ENCODE measurements around the gene IQCM. TPM values are rescaled to one million over a fixed set of nuclear protein-coding genes. Genes with fewer than 3 reads are reported as not detected.

The IQCM gene
- total RNA-seq, 3 donors from 2014 or later, result not detected

- Histone ChIP-seq H3K27me3 (no peaks in the 10 kb centered on the region), H3K9me3 (peaks cover 8% of the 10 kb centered on the region in 2 donors), H3K27ac (no peak overlapping the region), H3K36me3 (no peaks in the 10 kb centered on the region), H3K4me1 (no peaks in the 10 kb centered on the region), H3K4me3 (no peak overlapping the region)
- no peak for DNase-seq (ENCODE audit: low spot score in 2 of 2)
- intact Hi-C loops (cut with DNase I; ENCODE audit: low total_unique reads), result no loop called here
- TF ChIP-seq CTCF (IDR thresholded peaks at IDR 0.05), result no peak
- no peak for TF ChIP-seq POLR2A (IDR thresholded peaks at IDR 0.05)
- TF ChIP-seq POLR2AphosphoS5 (IDR thresholded peaks at IDR 0.05), result no peak
Measured at GRCh38 chr4:149718500-149718899, 97.1 kb downstream of the IQCM start.

GRCh38 chr4:149716728-149717127, 98.9 kb downstream of the IQCM start:
- intact Hi-C loops (cut with DNase I; ENCODE audit: low total_unique reads), result no loop called here
- Histone ChIP-seq H3K27me3 (no peaks in the 10 kb centered on the region), H3K4me3 (no peak overlapping the region), H3K36me3 (no peaks in the 10 kb centered on the region), H3K27ac (no peak overlapping the region), H3K9me3 (peaks cover 8% of the 10 kb centered on the region in 2 donors), H3K4me1 (no peaks in the 10 kb centered on the region)
- TF ChIP-seq POLR2AphosphoS5 (IDR thresholded peaks at IDR 0.05) (no peak), CTCF (IDR thresholded peaks at IDR 0.05) (no peak), POLR2A (IDR thresholded peaks at IDR 0.05) (no peak)
- DNase-seq (ENCODE audit: low spot score in 2 of 2), result no peak

GRCh38 chr4:149715822-149716585, 99.6 kb downstream of the IQCM start:
- intact Hi-C loops (cut with DNase I; ENCODE audit: low total_unique reads), result no loop called here
- TF ChIP-seq POLR2AphosphoS5 (IDR thresholded peaks at IDR 0.05) (no peak), CTCF (IDR thresholded peaks at IDR 0.05) (no peak), POLR2A (IDR thresholded peaks at IDR 0.05) (no peak)
- no peak overlapping the region for H3K27ac ChIP-seq

DNA sequence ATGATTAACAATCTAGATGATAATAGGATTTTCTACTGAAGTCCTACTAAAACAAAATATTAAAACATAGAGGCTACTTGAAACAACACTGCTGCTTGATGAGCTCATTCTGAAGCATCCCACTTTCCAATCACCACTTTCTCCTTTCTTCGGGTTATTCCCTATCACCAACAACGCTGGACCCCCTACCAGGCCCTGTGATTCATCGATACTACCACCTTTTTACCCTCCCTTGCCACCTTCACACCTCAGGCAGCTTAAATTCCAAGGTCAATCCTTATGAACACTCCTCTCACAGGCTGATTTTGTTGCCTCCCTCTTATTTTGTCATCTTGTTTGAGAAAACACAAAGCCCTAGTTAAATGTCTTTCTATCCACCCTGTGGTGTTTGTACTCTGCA, 102.6 kb downstream of the IQCM start:
- H3K9me3 ChIP-seq, result peaks cover 8% of the 10 kb centered on the region in 2 donors
- no peak overlapping the region for H3K4me3 ChIP-seq
- no peaks in the 10 kb centered on the region for H3K4me1 ChIP-seq
- no peak for DNase-seq (ENCODE audit: low spot score in 2 of 2)
- H3K36me3 ChIP-seq, result no peaks in the 10 kb centered on the region
- H3K27ac ChIP-seq, result no peak overlapping the region
- intact Hi-C loops (cut with DNase I; ENCODE audit: low total_unique reads), result no loop called here
- no peak for TF ChIP-seq POLR2A (IDR thresholded peaks at IDR 0.05)
- TF ChIP-seq POLR2AphosphoS5 (IDR thresholded peaks at IDR 0.05), result no peak
- no peaks in the 10 kb centered on the region for H3K27me3 ChIP-seq

More at GRCh38 chr4:149715822-149716585, 99.6 kb downstream of the IQCM start:
- no peaks in the 10 kb centered on the region for H3K4me1 ChIP-seq
- H3K27me3 ChIP-seq, result no peaks in the 10 kb centered on the region
- DNase-seq (ENCODE audit: low spot score in 2 of 2), result no peak
- H3K9me3 ChIP-seq, result peaks cover 8% of the 10 kb centered on the region in 2 donors
- H3K4me3 ChIP-seq, result no peak overlapping the region
- H3K36me3 ChIP-seq, result no peaks in the 10 kb centered on the region

GRCh38 chr4:149711593-149712365, 103.9 kb downstream of the IQCM start:
- DNase-seq (ENCODE audit: low spot score in 2 of 2), result no peak
- Histone ChIP-seq H3K4me1 (no peaks in the 10 kb centered on the region), H3K4me3 (no peak overlapping the region), H3K36me3 (no peaks in the 10 kb centered on the region), H3K9me3 (peaks cover 8% of the 10 kb centered on the region in 2 donors), H3K27me3 (no peaks in the 10 kb centered on the region), H3K27ac (no peak overlapping the region)
- TF ChIP-seq CTCF (IDR thresholded peaks at IDR 0.05) (no peak), POLR2AphosphoS5 (IDR thresholded peaks at IDR 0.05) (no peak), POLR2A (IDR thresholded peaks at IDR 0.05) (no peak)
- intact Hi-C loops (cut with DNase I; ENCODE audit: low total_unique reads), result no loop called here

Data from breast epithelium (tissue), 4 donors.